Smooth muscle cell (in vitro differentiated cells): ENCODE data around the gene XAB2. TPM values are rescaled to one million over a fixed set of nuclear protein-coding genes. Genes with fewer than 3 reads are reported as not detected.

Experiments
- DNase-seq: peaks from one replicate; lab custom pipeline; 2025; ENCODE audit not compliant: unreplicated experiment; lab: John Stamatoyannopoulos, UW
- H2AFZ ChIP-seq: fragments of 200-600 bp; sonication (generic); 2 replicates; pipeline ENCODE4 v1.6.0; 2016; ENCODE audit warnings: antibody characterized with exemption, low read depth, mild to moderate bottlenecking
- H3F3A ChIP-seq: fragments of 200-600 bp; sonication (generic); 2 replicates; pipeline ENCODE4 v1.6.0; 2017; ENCODE audit warnings: antibody characterized with exemption, low read depth
- H3K27ac ChIP-seq: fragments of 200-600 bp; sonication (generic); 2 replicates; pipeline ENCODE4 v1.5.1; 2016; ENCODE audit warnings: low read depth, mild to moderate bottlenecking
- H3K27me3 ChIP-seq: fragments of 200-600 bp; sonication (generic); 2 replicates; pipeline ENCODE4 v1.6.1; 2016; ENCODE audit warnings: low read depth, mild to moderate bottlenecking
- H3K36me3 ChIP-seq: fragments of 200-600 bp; sonication (generic); 2 replicates; pipeline ENCODE4 v1.5.1; 2016; ENCODE audit warnings: low read depth
- H3K4me1 ChIP-seq: fragments of 200-600 bp; sonication (generic); 2 replicates; pipeline ENCODE4 v1.5.1; 2016; ENCODE audit warnings: low read depth
- H3K4me2 ChIP-seq: fragments of 200-600 bp; sonication (generic); 2 replicates; pipeline ENCODE4 v1.6.0; 2016; ENCODE audit warnings: mild to moderate bottlenecking
- H3K4me3 ChIP-seq: fragments of 200-600 bp; sonication (generic); 2 replicates; pipeline ENCODE4 v1.5.1; 2016; ENCODE audit warnings: mild to moderate bottlenecking
- H3K79me2 ChIP-seq: fragments of 200-600 bp; sonication (generic); 2 replicates; pipeline ENCODE4 v1.6.0; 2016; ENCODE audit warnings: low read depth, mild to moderate bottlenecking
- H3K9ac ChIP-seq: fragments of 200-600 bp; sonication (generic); 2 replicates; pipeline ENCODE4 v1.6.0; 2016; ENCODE audit warnings: low read depth
- H3K9me3 ChIP-seq: fragments of 200-600 bp; sonication (generic); replicated peaks from 2 replicates; pipeline ENCODE4 v1.5.1; 2016; ENCODE audit warnings: low read depth
- H4K20me1 ChIP-seq: fragments of 200-600 bp; sonication (generic); 2 replicates; pipeline ENCODE4 v1.6.0; 2016; ENCODE audit warnings: low read depth
- CTCF ChIP-seq: fragments of 200-600 bp; sonication (generic); IDR thresholded peaks from 2 replicates; pipeline ENCODE4 v1.5.1; 2017; ENCODE audit warnings: borderline replicate concordance, mild to moderate bottlenecking, antibody characterized with exemption; ENCODE audit not compliant: insufficient read depth, poor library complexity, severe bottlenecking
- WGBS: methylation state at CpG from one replicate; pipeline ENCODE4 v1.1.7; 2016; ENCODE audit warnings: low lambda C conversion rate; 5-methylcytosine and 5-hydroxymethylcytosine counted together
- polyA plus RNA-seq: library from polyadenylated mRNA; unstranded; fragments of >200 nt; fragmentation: Nextera tagmentation; extraction: Ambion mirVana; gene quantifications from 2 replicates; pipeline ENCODE4 v1.2.1, GENCODE V29; 2016
- total RNA-seq: library from RNA; depleted of rRNA; stranded (reverse); fragments of >200 nt; gene quantifications from 2 replicates; pipeline ENCODE4 v1.2.3, GENCODE V29; 2014

XAB2 gene
- total and polyA plus RNA-seq, 2 experiments from 2014 or later, result 26.9 to 36.3 TPM

- H3K9ac ChIP-seq, result no peak overlapping the region
- no peaks in the 10 kb centered on the region for H3K4me1 ChIP-seq
- no peak for TF ChIP-seq CTCF
- no peaks in the 10 kb centered on the region for H4K20me1 ChIP-seq
- no peak for DNase-seq
- no peaks in the 10 kb centered on the region for H3K36me3 ChIP-seq
- H2AFZ ChIP-seq, result no peak overlapping the region
- no peaks in the 10 kb centered on the region for H3F3A ChIP-seq
- H3K79me2 ChIP-seq, result no peaks in the 10 kb centered on the region
- no peaks in the 10 kb centered on the region for H3K9me3 ChIP-seq
- H3K4me2 ChIP-seq, result no peak overlapping the region
- H3K27me3 ChIP-seq, result no peaks in the 10 kb centered on the region
- 96% methylated on average over 17 of the region's 26 CpGs for WGBS
- H3K27ac ChIP-seq, result no peak overlapping the region
- H3K4me3 ChIP-seq, result no peak overlapping the region
These were observed 17.8 kb upstream of the XAB2 start for GRCh38 chr19:7647156-7647555.

GRCh38 chr19:7646426-7646700 is 17.0 kb upstream of the XAB2 start:
- no peaks in the 10 kb centered on the region for H4K20me1 ChIP-seq
- WGBS, result 86% methylated on average over 4 of the region's 8 CpGs

GRCh38 chr19:7645656-7646425 is 16.5 kb upstream of the XAB2 start:
- DNase-seq, result no peak
- no peak overlapping the region for H3K4me3 ChIP-seq
- no peak overlapping the region for H3K4me2 ChIP-seq
- no peaks in the 10 kb centered on the region for H3F3A ChIP-seq
- H2AFZ ChIP-seq, result no peak overlapping the region
- no peaks in the 10 kb centered on the region for H3K36me3 ChIP-seq
- TF ChIP-seq CTCF, result no peak
- no peaks in the 10 kb centered on the region for H3K27me3 ChIP-seq
- H4K20me1 ChIP-seq, result no peaks in the 10 kb centered on the region
- H3K9ac ChIP-seq, result no peak overlapping the region
- H3K4me1 ChIP-seq, result no peaks in the 10 kb centered on the region
- H3K79me2 ChIP-seq, result no peaks in the 10 kb centered on the region
- H3K9me3 ChIP-seq, result no peaks in the 10 kb centered on the region
- no peak overlapping the region for H3K27ac ChIP-seq
- WGBS, result 82% methylated on average over 16 of the region's 20 CpGs

More at GRCh38 chr19:7646426-7646700, 17.0 kb upstream of the XAB2 start:
- Histone ChIP-seq H3K27ac (no peak overlapping the region), H3K9me3 (no peaks in the 10 kb centered on the region), H2AFZ (no peak overlapping the region), H3K79me2 (no peaks in the 10 kb centered on the region), H3K4me1 (no peaks in the 10 kb centered on the region), H3F3A (no peaks in the 10 kb centered on the region), H3K9ac (no peak overlapping the region), H3K36me3 (no peaks in the 10 kb centered on the region), H3K4me2 (no peak overlapping the region), H3K4me3 (no peak overlapping the region), H3K27me3 (no peaks in the 10 kb centered on the region)
- no peak for DNase-seq
- TF ChIP-seq CTCF, result no peak

- DNase-seq, result no peak
- Histone ChIP-seq H3K4me1 (no peaks in the 10 kb centered on the region), H3K9me3 (no peaks in the 10 kb centered on the region), H3K9ac (no peak overlapping the region), H2AFZ (no peak overlapping the region), H3K4me3 (no peak overlapping the region), H3K4me2 (no peak overlapping the region), H4K20me1 (no peaks in the 10 kb centered on the region), H3F3A (no peaks in the 10 kb centered on the region), H3K36me3 (no peaks in the 10 kb centered on the region), H3K79me2 (no peaks in the 10 kb centered on the region), H3K27ac (no peak overlapping the region), H3K27me3 (no peaks in the 10 kb centered on the region)
- WGBS, result 97% methylated on average over 14 of the region's 14 CpGs
- TF ChIP-seq CTCF, result no peak
These were observed 15.8 kb upstream of the XAB2 start for GRCh38 chr19:7645163-7645562.
